SK-N-SH (cell line): ENCODE data around the gene GPATCH2L. TPM values are rescaled to one million over a fixed set of nuclear protein-coding genes. Genes with fewer than 3 reads are reported as not detected.

ENCODE experiments used
- CTCF ChIA-PET: fragments of 300-600, 350-600 bp; formaldehyde crosslinking; extraction: SDS; loops from one replicate; lab custom pipeline; 2021; lab: Yijun Ruan, JAX
- POLR2A ChIA-PET: fragments of 350-600 bp; sonication (Branson Sonifier 250); formaldehyde crosslinking; extraction: SDS; loops from one replicate; lab custom pipeline; 2020; ENCODE audit warnings: antibody characterized with exemption, inconsistent platforms; lab: Yijun Ruan, JAX
- DNase-seq: peaks from one replicate; pipeline ENCODE4 v3.0.0; 2012
- H2AFZ ChIP-seq: fragments of 200-600 bp; sonication (generic); 2 replicates; pipeline ENCODE4 v1.8.1; 2016; ENCODE audit warnings: antibody characterized with exemption, mild to moderate bottlenecking, low read depth
- H3F3A ChIP-seq: fragments of 200-600 bp; sonication (generic); replicated peaks from 2 replicates; pipeline ENCODE3; 2016; ENCODE audit warnings: antibody characterized with exemption, mild to moderate bottlenecking; ENCODE audit not compliant: insufficient read depth
- H3K27ac ChIP-seq, 2 experiments: fragments of 200-500 bp in 1 of 2; fragments of 200-600 bp in 1 of 2; sonication (Bioruptor generic) in 1 of 2; sonication (generic), shearing (Covaris generic) in 1 of 2; 2 replicates each; pipeline versions ENCODE4 v1.5.1 to v1.6.1; 2014 to 2016; ENCODE audit warnings: low read depth in 2 of 2, inconsistent platforms in 1 of 2, low read length in 1 of 2, mild to moderate bottlenecking in 1 of 2, mixed read lengths in 1 of 2
- H3K27me3 ChIP-seq: fragments of 200-600 bp; sonication (generic), shearing (Covaris generic); 2 replicates; pipeline ENCODE4 v1.6.1; 2016; ENCODE audit warnings: mixed run types; ENCODE audit not compliant: insufficient read depth
- H3K36me3 ChIP-seq, 2 experiments: fragments of 200-500 bp in 1 of 2; fragments of 200-600 bp in 1 of 2; sonication (Bioruptor generic) in 1 of 2; sonication (generic) in 1 of 2; replicated peaks in 1 of 2; 2 replicates each; pipeline versions ENCODE3 to v1.5.1; 2014 to 2016; ENCODE audit warnings: low read length in 1 of 2, mild to moderate bottlenecking in 1 of 2; ENCODE audit not compliant: insufficient read depth in 2 of 2, control insufficient read depth in 1 of 2
- H3K4me1 ChIP-seq, 2 experiments: fragments of 200-500 bp in 1 of 2; fragments of 200-600 bp in 1 of 2; sonication (Bioruptor generic) in 1 of 2; sonication (generic), shearing (Covaris generic) in 1 of 2; 2 replicates each; pipeline versions ENCODE4 v1.5.1 to v1.6.1; 2014 to 2016; ENCODE audit warnings: low read depth in 1 of 2, low read length in 1 of 2, mixed run types in 1 of 2; ENCODE audit not compliant: insufficient read depth in 2 of 2, control insufficient read depth in 1 of 2
- H3K4me2 ChIP-seq: fragments of 200-600 bp; sonication (generic), shearing (Covaris generic); 2 replicates; pipeline ENCODE4 v1.6.1; 2017; ENCODE audit warnings: mixed run types
- H3K4me3 ChIP-seq, 2 experiments: fragments of 200-500 bp in 1 of 2; fragments of 200-600 bp in 1 of 2; sonication (Bioruptor generic) in 1 of 2; sonication (generic), shearing (Covaris generic) in 1 of 2; 2 replicates each; pipeline versions ENCODE4 v1.5.1 to v1.8.1; 2014 to 2016; ENCODE audit warnings: low read depth in 2 of 2, inconsistent platforms in 1 of 2, low read length in 1 of 2, mild to moderate bottlenecking in 1 of 2, mixed read lengths in 1 of 2, moderate library complexity in 1 of 2
- H3K79me2 ChIP-seq: fragments of 200-600 bp; sonication (generic); 2 replicates; pipeline ENCODE4 v1.8.1; 2017; ENCODE audit warnings: mild to moderate bottlenecking; ENCODE audit not compliant: insufficient read depth
- H3K9ac ChIP-seq: fragments of 200-600 bp; sonication (generic); 2 replicates; pipeline ENCODE4 v1.6.1; 2017; ENCODE audit warnings: mixed run types
- H3K9me2 ChIP-seq: fragments of 200-600 bp; sonication (generic); 2 replicates; pipeline ENCODE4 v1.6.1; 2017; ENCODE audit warnings: mixed run types
- H3K9me3 ChIP-seq: fragments of 200-600 bp; sonication (generic); 2 replicates; pipeline ENCODE4 v1.6.1; 2017; ENCODE audit warnings: mixed run types, mild to moderate bottlenecking, moderate library complexity
- H4K20me1 ChIP-seq: fragments of 200-600 bp; sonication (generic); 2 replicates; pipeline ENCODE4 v1.6.1; 2017; ENCODE audit warnings: mild to moderate bottlenecking, mixed run types; ENCODE audit not compliant: insufficient read depth
- CHD2 ChIP-seq: fragments of 150-350 bp; IDR thresholded peaks from 2 replicates; pipeline ENCODE4 v1.6.1; 2018; ENCODE audit warnings: low read length; ENCODE audit not compliant: partially characterized antibody
- ELF1 ChIP-seq: IDR thresholded peaks from 2 replicates; pipeline ENCODE4 v1.4.0; 2012
- GABPA ChIP-seq: IDR thresholded peaks from 2 replicates; pipeline ENCODE4 v1.4.0; 2012; ENCODE audit warnings: low read depth, mild to moderate bottlenecking
- JUND ChIP-seq: IDR thresholded peaks from 2 replicates; pipeline ENCODE4 v1.4.0; 2012
- MEF2A ChIP-seq: IDR thresholded peaks from 2 replicates; pipeline ENCODE4 v1.4.0; 2012; ENCODE audit warnings: low read depth, borderline replicate concordance
- MXI1 ChIP-seq: IDR thresholded peaks from 2 replicates; pipeline ENCODE4 v1.6.1; 2012; ENCODE audit warnings: mild to moderate bottlenecking, low read depth, low read length, improper control_type of control experiment
- NFIC ChIP-seq: IDR thresholded peaks from 2 replicates; pipeline ENCODE4 v1.4.0; 2012; ENCODE audit warnings: borderline replicate concordance
- NRF1 ChIP-seq: IDR thresholded peaks from 2 replicates; pipeline ENCODE4 v1.6.1; 2012; ENCODE audit warnings: low read depth, mild to moderate bottlenecking, low read length
- POLR2AphosphoS5 ChIP-seq: IDR thresholded peaks from 2 replicates; pipeline ENCODE4 v1.6.1; 2012; ENCODE audit warnings: low read depth, low read length
- RAD21 ChIP-seq: IDR thresholded peaks from 2 replicates; pipeline ENCODE4 v1.6.1; 2012; ENCODE audit warnings: mild to moderate bottlenecking, low read length
- RCOR1 ChIP-seq: fragments of 150-350 bp; IDR thresholded peaks from 2 replicates; pipeline ENCODE4 v1.6.1; 2017; ENCODE audit warnings: antibody characterized with exemption, low read length
- SIN3A ChIP-seq: IDR thresholded peaks from 2 replicates; pipeline ENCODE4 v1.6.1; 2012; ENCODE audit warnings: low read depth, mild to moderate bottlenecking, low read length, moderate library complexity, borderline replicate concordance
- SMC3 ChIP-seq: IDR thresholded peaks from 2 replicates; pipeline ENCODE4 v1.6.1; 2012; ENCODE audit warnings: low read depth, low read length, improper control_type of control experiment
- TAF1 ChIP-seq: IDR thresholded peaks from 2 replicates; pipeline ENCODE4 v1.6.1; 2012; ENCODE audit warnings: low read depth, mild to moderate bottlenecking, low read length, moderate library complexity, borderline replicate concordance
- TCF12 ChIP-seq: IDR thresholded peaks from 2 replicates; pipeline ENCODE4 v1.4.0; 2012
- TEAD4 ChIP-seq: IDR thresholded peaks from 2 replicates; pipeline ENCODE4 v1.4.0; 2012; ENCODE audit warnings: mild to moderate bottlenecking, borderline replicate concordance; ENCODE audit not compliant: insufficient read depth
- WGBS: methylation state at CpG from one replicate; pipeline ENCODE4 v1.1.6; 2017; ENCODE audit warnings: low lambda C conversion rate; 5-methylcytosine and 5-hydroxymethylcytosine counted together
- polyA plus RNA-seq, 3 experiments: library from polyadenylated mRNA; depleted of rRNA; stranded (reverse); fragments of >200 nt; gene quantifications; 2 replicates each; pipeline ENCODE4 v1.2.3, GENCODE V29; 2012
- TF ChIP-seq, protein P1 (sequence below): IDR thresholded peaks from 2 replicates; pipeline ENCODE4; 2012
- TF ChIP-seq, protein P2 (sequence below): IDR thresholded peaks from 2 replicates; pipeline ENCODE4 v1.4.0; 2012; ENCODE audit warnings: low read depth, borderline replicate concordance
- TF ChIP-seq, protein P3 (sequence below): IDR thresholded peaks from 2 replicates; pipeline ENCODE4 v1.4.0; 2012; ENCODE audit warnings: low read depth, borderline replicate concordance
- TF ChIP-seq, protein P4 (sequence below): fragments of 200-600 bp; sonication (generic); IDR thresholded peaks from 2 replicates; pipeline ENCODE4 v1.6.1; 2017; ENCODE audit warnings: antibody characterized with exemption, mild to moderate bottlenecking, moderate library complexity

The GPATCH2L gene
- polyA plus RNA-seq, 1 of the 3 experiments (the other 2 are of a cell fraction): 17.7 TPM

DNA sequence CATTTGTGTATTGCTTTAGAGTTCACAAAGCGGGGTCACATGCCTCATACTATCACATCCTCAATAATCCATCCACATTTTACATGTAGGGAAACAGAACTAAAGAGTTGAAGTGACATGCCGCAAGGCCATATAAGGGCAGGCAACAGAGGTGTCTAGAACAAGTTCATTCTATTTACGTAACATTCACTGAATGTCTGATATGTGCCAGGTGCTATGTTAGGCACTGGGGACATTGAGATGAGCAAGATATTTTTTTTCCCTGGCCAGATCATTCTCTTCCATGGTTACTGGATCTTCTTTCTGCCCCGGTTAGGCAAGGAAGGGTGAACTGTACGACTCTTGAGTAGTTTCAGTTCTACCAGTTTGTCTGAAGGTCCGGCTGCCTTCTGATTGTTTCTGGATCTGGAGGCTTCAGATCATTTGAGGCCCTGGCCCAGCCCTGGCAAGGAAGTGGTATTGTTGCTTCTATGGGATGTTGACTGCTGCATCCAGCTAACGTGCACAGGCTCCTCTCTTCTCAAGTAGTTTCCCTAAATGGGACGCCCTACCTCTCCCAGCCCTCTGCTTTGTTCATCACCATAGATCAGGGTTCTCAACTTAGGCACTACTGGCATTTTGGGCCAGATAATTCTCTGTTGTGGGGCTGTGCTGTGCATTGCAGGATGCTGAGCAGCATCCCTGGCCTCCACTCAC, 12.1 kb downstream of the GPATCH2L start:
- WGBS: 86% methylated on average over 8 of the region's 8 CpGs
- Histone ChIP-seq H3K4me2 (no peak overlapping the region), H3K36me3 (peaks cover 54 to 57% of the 10 kb centered on the region in 2 experiments), H3K9me2 (no peaks in the 10 kb centered on the region), H3K27ac (no peak overlapping the region), H3K27me3 (no peaks in the 10 kb centered on the region), H2AFZ (no peak overlapping the region), H3K79me2 (peaks cover 100% of the 10 kb centered on the region), H4K20me1 (peaks cover 85% of the 10 kb centered on the region), H3F3A (no peaks in the 10 kb centered on the region), H3K9me3 (no peaks in the 10 kb centered on the region), H3K4me1 (no peaks in the 10 kb centered on the region), H3K4me3 (no peak overlapping the region), H3K9ac (no peak overlapping the region)
- TF ChIP-seq JUND (no peak), TAF1 (no peak), POLR2AphosphoS5 (no peak), NFIC (no peak), RAD21 (no peak), RCOR1 (no peak), TEAD4 (no peak), NRF1 (no peak), SIN3A (no peak), MEF2A (no peak), SMC3 (no peak), MXI1 (no peak), ELF1 (no peak), GABPA (no peak), CHD2 (no peak), TCF12 (no peak)
- TF ChIP-seq, protein P1, sequence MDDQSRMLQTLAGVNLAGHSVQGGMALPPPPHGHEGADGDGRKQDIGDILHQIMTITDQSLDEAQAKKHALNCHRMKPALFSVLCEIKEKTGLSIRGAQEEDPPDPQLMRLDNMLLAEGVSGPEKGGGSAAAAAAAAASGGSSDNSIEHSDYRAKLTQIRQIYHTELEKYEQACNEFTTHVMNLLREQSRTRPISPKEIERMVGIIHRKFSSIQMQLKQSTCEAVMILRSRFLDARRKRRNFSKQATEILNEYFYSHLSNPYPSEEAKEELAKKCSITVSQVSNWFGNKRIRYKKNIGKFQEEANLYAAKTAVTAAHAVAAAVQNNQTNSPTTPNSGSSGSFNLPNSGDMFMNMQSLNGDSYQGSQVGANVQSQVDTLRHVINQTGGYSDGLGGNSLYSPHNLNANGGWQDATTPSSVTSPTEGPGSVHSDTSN: no peak
- TF ChIP-seq, protein P2, sequence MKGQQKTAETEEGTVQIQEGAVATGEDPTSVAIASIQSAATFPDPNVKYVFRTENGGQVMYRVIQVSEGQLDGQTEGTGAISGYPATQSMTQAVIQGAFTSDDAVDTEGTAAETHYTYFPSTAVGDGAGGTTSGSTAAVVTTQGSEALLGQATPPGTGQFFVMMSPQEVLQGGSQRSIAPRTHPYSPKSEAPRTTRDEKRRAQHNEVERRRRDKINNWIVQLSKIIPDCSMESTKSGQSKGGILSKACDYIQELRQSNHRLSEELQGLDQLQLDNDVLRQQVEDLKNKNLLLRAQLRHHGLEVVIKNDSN: no peak
- TF ChIP-seq, protein P3, sequence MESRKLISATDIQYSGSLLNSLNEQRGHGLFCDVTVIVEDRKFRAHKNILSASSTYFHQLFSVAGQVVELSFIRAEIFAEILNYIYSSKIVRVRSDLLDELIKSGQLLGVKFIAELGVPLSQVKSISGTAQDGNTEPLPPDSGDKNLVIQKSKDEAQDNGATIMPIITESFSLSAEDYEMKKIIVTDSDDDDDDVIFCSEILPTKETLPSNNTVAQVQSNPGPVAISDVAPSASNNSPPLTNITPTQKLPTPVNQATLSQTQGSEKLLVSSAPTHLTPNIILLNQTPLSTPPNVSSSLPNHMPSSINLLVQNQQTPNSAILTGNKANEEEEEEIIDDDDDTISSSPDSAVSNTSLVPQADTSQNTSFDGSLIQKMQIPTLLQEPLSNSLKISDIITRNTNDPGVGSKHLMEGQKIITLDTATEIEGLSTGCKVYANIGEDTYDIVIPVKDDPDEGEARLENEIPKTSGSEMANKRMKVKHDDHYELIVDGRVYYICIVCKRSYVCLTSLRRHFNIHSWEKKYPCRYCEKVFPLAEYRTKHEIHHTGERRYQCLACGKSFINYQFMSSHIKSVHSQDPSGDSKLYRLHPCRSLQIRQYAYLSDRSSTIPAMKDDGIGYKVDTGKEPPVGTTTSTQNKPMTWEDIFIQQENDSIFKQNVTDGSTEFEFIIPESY: no peak
- TF ChIP-seq, protein P4, sequence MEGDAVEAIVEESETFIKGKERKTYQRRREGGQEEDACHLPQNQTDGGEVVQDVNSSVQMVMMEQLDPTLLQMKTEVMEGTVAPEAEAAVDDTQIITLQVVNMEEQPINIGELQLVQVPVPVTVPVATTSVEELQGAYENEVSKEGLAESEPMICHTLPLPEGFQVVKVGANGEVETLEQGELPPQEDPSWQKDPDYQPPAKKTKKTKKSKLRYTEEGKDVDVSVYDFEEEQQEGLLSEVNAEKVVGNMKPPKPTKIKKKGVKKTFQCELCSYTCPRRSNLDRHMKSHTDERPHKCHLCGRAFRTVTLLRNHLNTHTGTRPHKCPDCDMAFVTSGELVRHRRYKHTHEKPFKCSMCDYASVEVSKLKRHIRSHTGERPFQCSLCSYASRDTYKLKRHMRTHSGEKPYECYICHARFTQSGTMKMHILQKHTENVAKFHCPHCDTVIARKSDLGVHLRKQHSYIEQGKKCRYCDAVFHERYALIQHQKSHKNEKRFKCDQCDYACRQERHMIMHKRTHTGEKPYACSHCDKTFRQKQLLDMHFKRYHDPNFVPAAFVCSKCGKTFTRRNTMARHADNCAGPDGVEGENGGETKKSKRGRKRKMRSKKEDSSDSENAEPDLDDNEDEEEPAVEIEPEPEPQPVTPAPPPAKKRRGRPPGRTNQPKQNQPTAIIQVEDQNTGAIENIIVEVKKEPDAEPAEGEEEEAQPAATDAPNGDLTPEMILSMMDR: no peak
- ChIA-PET CTCF (no interaction called here), POLR2A (no interaction called here)
- no peak for DNase-seq
